B cell (primary cell): ENCODE results near the gene MIPOL1. TPM values are rescaled to one million over a fixed set of nuclear protein-coding genes. Genes with fewer than 3 reads are reported as not detected.

ENCODE experiments used
- ATAC-seq: fragments of 200-7000 bp; cut with Tn5 transposase; one replicate; pipeline ENCODE4 v1.10.0; 2021; ENCODE audit warnings: low read depth, mild to moderate bottlenecking, moderate number of reproducible peaks, moderate library complexity
- CTCF ChIA-PET: fragments of 350-600 bp; sonication (Branson Sonifier 250); formaldehyde crosslinking; loops from one replicate; lab custom pipeline; 2021; ENCODE audit warnings: antibody characterized with exemption, inconsistent platforms; lab: Charles Lee
- POLR2A ChIA-PET: fragments of 350-600 bp; sonication (Branson Sonifier 250); formaldehyde crosslinking; loops from one replicate; lab custom pipeline; 2021; ENCODE audit warnings: antibody characterized with exemption; lab: Charles Lee
- DNase-seq: peaks from one replicate; pipeline ENCODE4 v3.0.0; 2013
- H2AFZ ChIP-seq: 2 replicates; pipeline ENCODE4 v1.6.1; 2012; ENCODE audit warnings: mild to moderate bottlenecking, low read depth, low read length; ENCODE audit not compliant: insufficient read depth, poor library complexity, severe bottlenecking
- H3K27ac ChIP-seq, 2 donors: 1 replicate in 1 of 2; 2 replicates in 1 of 2; pipeline ENCODE4 v1.5.1; 2012 to 2013; ENCODE audit warnings: low read length in 2 of 2, mild to moderate bottlenecking in 2 of 2, moderate library complexity in 1 of 2
- H3K27me3 ChIP-seq, 4 experiments: fragments of 200-600 bp in 1 of 4; sonication (generic) in 1 of 4; replicated peaks in 1 of 4; 1 replicate in 2 of 4; 2 replicates in 2 of 4; pipeline versions ENCODE4 v1.6.1 to v1.7.0; 2013 to 2016; ENCODE audit warnings: low read length in 3 of 4, mild to moderate bottlenecking in 2 of 4, mixed read lengths in 1 of 4, moderate library complexity in 1 of 4; ENCODE audit not compliant: insufficient read depth in 4 of 4, control insufficient read depth in 3 of 4; ENCODE audit errors: control extremely low read depth in 1 of 4
- H3K36me3 ChIP-seq, 2 experiments: replicated peaks in 1 of 2; 1 replicate in 1 of 2; 2 replicates in 1 of 2; pipeline versions ENCODE4 v1.6.1 to v1.7.1; 2013; ENCODE audit warnings: low read length in 1 of 2; ENCODE audit not compliant: insufficient read depth in 2 of 2, control insufficient read depth in 1 of 2; ENCODE audit errors: control extremely low read depth in 1 of 2, extremely low read depth in 1 of 2
- H3K4me1 ChIP-seq, 2 donors: fragments of 200-600 bp in 1 of 2; sonication (generic) in 1 of 2; 1 replicate in 1 of 2; 2 replicates in 1 of 2; pipeline versions ENCODE4 v1.5.1 to v1.6.1; 2013 to 2017; ENCODE audit warnings: low read length in 2 of 2; ENCODE audit not compliant: control insufficient read depth in 2 of 2, insufficient read depth in 2 of 2
- H3K4me2 ChIP-seq: replicated peaks from 2 replicates; pipeline ENCODE3; 2012; ENCODE audit warnings: mild to moderate bottlenecking, low read depth, low read length; ENCODE audit not compliant: poor library complexity, severe bottlenecking
- H3K4me3 ChIP-seq, 5 experiments: fragments of 200-600 bp in 1 of 5; sonication (generic) in 1 of 5; 1 replicate in 3 of 5; 2 replicates in 2 of 5; pipeline versions ENCODE4 v1.5.1 to v1.7.0; 2011 to 2016; ENCODE audit warnings: low read length in 4 of 5, mild to moderate bottlenecking in 4 of 5, low read depth in 2 of 5, control low read depth in 1 of 5, moderate library complexity in 1 of 5; ENCODE audit not compliant: insufficient read depth in 1 of 5; ENCODE audit errors: control extremely low read depth in 1 of 5, extremely low read depth in 1 of 5
- H3K79me2 ChIP-seq: fragments of 200-600 bp; sonication (generic); one replicate; pipeline ENCODE4 v1.6.0; 2016; ENCODE audit warnings: low read length; ENCODE audit not compliant: control insufficient read depth, insufficient read depth
- H3K9ac ChIP-seq: fragments of 200-600 bp; sonication (generic); 2 replicates; pipeline ENCODE4 v1.6.1; 2017; ENCODE audit warnings: mild to moderate bottlenecking, low read length, moderate library complexity
- H3K9me3 ChIP-seq, 3 donors: one replicate each; pipeline versions ENCODE4 v1.6.1 to v1.7.1; 2013; ENCODE audit warnings: low read length in 2 of 3; ENCODE audit not compliant: control insufficient read depth in 2 of 3, insufficient read depth in 1 of 3; ENCODE audit errors: control extremely low read depth in 1 of 3
- H4K20me1 ChIP-seq: 2 replicates; pipeline ENCODE4 v1.6.0; 2012; ENCODE audit warnings: mild to moderate bottlenecking, low read length; ENCODE audit not compliant: insufficient read depth, control insufficient read depth, poor library complexity, severe bottlenecking
- H3K27ac Mint-ChIP-seq: one replicate; pipeline ENCODE4 v1.8.0; 2021; ENCODE audit warnings: mixed read lengths
- H3K27me3 Mint-ChIP-seq: one replicate; pipeline ENCODE4 v1.8.0; 2021; ENCODE audit warnings: mixed read lengths
- H3K4me1 Mint-ChIP-seq: one replicate; pipeline ENCODE4 v1.8.0; 2021; ENCODE audit warnings: mixed read lengths
- H3K4me3 Mint-ChIP-seq: one replicate; pipeline ENCODE4 v1.8.0; 2021; ENCODE audit warnings: mixed read lengths
- H3K9me3 Mint-ChIP-seq: one replicate; pipeline ENCODE4 v1.8.0; 2022; ENCODE audit warnings: mixed read lengths; ENCODE audit not compliant: insufficient read depth
- CTCF ChIP-seq: fragments of 200-600 bp; IDR thresholded peaks from one replicate; pipeline ENCODE4 v1.8.0; 2022; ENCODE audit warnings: antibody characterized with exemption, mild to moderate bottlenecking
- EZH2 ChIP-seq: IDR thresholded peaks from 2 replicates; pipeline ENCODE4 v1.6.1; 2012; ENCODE audit warnings: borderline replicate concordance, low read depth, mild to moderate bottlenecking, moderate library complexity, low read length; ENCODE audit not compliant: insufficient read depth, poor library complexity, severe bottlenecking
- WGBS: methylation state at CpG from one replicate; pipeline ENCODE4 v1.1.5; 2013; ENCODE audit warnings: missing lambda C conversion rate; ENCODE audit not compliant: insufficient coverage; 5-methylcytosine and 5-hydroxymethylcytosine counted together
- intact Hi-C: fragments of 100-400 bp; cut with micrococcal nuclease; formaldehyde crosslinking; loops from one replicate; pipeline ENCODE4 v1.10.0; 2022
- polyA plus RNA-seq: library from polyadenylated mRNA; depleted of rRNA; stranded (reverse); fragments of >200 nt; gene quantifications from 2 replicates; pipeline ENCODE4 v1.2.3, GENCODE V29; 2012
- total RNA-seq, 2 donors: library from RNA; stranded (reverse); fragments of 120-200 nt in 1 of 2; gene quantifications; 1 replicate in 1 of 2; 2 replicates in 1 of 2; pipeline versions ENCODE4 v1.2.3 to v1.2.4, GENCODE V29; 2013 to 2022

The MIPOL1 gene
- total and polyA plus RNA-seq, 2 donors (not counting 1 experiment from before 2014, with no cell fraction given), result 0.17 TPM; not detected in 1

- Mint-ChIP-seq H3K9me3 (peaks cover 2% of the 10 kb centered on the region), H3K27me3 (peaks cover 72% of the 10 kb centered on the region), H3K4me3 (peak within 1 kb of the TSS; percentile 63), H3K27ac (peak within 1 kb of the TSS; percentile 63), H3K4me1 (peaks cover 11% of the 10 kb centered on the region)
- ATAC-seq (no peak), DNase-seq (no peak)
- Histone ChIP-seq H3K9me3 (peaks cover 1 to 57% (median 2%) of the 10 kb centered on the region in 3 donors), H3K36me3 (no peaks in the 10 kb centered on the region), H4K20me1 (no peaks in the 10 kb centered on the region), H2AFZ (peak within 1 kb of the TSS; percentile 33), H3K27me3 (peaks cover 1 to 81% (median 49%) of the 10 kb centered on the region in 4 experiments), H3K9ac (no peak within 1 kb of the TSS), H3K4me3 (peak within 1 kb of the TSS in 1 of 5 experiments; percentile 29), H3K79me2 (no peaks in the 10 kb centered on the region), H3K4me1 (peaks cover 13 to 26% of the 10 kb centered on the region in 2 donors), H3K27ac (no peak within 1 kb of the TSS), H3K4me2 (peak within 1 kb of the TSS; percentile 43)
- intact Hi-C loops, result no loop called here
- ChIA-PET POLR2A (no interaction called here), CTCF (no interaction called here)
- no peak for TF ChIP-seq EZH2
- no peak for TF ChIP-seq CTCF
- 4% methylated on average over 70 of the region's 92 CpGs for WGBS
Measured at GRCh38 chr14:37594971-37595808, 397.5 kb downstream of the MIPOL1 start, which contains the start of the genes FOXA1 and TTC6. Gene FOXA1 (minus strand): TSS chr14:37595249. CDS start chr14:37594972, 277 bp downstream. Gene TTC6 (plus strand): TSS chr14:37595629. CDS start chr14:37622065, 26,436 bp downstream.
